NCI-H524 (cell line): ENCODE measurements around the gene MYBL2.

Source experiments
- DNase-seq, 2 experiments: peaks; one replicate each; lab custom pipeline; 2025; lab: John Stamatoyannopoulos, UW

Gene MYBL2

DNA sequence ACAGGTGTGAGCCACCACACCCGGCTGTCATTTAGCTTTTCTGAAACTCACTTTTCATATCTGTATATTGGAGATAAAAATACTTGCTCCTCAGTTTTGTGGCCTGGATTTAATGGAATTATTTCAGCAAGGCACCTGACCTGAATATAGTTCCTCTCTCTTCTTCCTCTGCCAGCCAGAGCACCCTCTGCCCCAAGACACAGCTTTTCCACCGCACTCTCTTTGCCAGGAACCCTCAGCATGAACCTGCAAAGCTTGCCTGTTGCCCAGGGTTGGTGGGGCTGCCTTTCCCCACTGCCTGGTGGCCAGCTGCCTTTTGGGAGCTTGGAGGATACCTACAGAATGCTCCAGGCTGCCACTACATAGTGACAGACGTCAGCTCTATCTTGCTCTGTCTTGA is 56.8 kb downstream of the MYBL2 start:
- no peak for DNase-seq

DNA sequence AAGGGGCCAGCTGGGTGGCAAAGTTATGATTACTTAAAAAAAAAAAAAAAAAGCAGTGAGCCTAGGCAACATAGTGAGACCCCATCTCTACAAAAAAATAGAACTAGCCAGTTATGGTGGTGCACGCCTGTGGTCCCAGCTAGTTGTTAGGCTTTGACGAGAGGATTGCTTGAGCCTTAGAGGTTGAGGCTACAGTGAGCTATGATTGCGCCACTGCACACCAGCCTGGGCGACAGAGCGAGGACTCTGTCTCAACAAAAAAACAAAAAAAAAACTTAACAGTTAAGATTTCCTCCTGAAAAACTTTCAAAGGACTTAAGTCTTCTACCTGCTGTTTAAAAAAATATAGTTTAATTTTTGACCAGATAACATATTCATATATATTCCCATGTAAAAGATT is 57.5 kb downstream of the MYBL2 start:
- no peak for DNase-seq

DNA sequence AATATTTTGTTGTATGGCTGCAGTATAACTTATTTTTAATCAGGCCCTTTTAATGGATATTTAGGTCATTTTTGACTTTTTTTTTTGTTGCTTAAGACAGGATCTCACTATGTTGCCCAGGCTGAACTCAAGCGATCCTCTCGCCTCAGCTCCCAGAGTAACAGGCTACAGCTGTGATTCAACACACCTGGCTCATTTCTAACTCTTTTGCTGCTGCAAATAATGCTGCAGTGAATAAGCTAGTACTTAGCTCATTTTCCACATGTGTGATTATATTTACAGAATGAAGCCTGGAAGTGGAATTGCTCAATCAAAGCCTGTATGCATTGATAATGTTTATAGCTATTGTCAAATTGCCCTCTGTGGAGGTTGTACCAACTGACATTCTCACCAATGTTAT is 58.8 kb downstream of the MYBL2 start:
- DNase-seq, result no peak

DNA sequence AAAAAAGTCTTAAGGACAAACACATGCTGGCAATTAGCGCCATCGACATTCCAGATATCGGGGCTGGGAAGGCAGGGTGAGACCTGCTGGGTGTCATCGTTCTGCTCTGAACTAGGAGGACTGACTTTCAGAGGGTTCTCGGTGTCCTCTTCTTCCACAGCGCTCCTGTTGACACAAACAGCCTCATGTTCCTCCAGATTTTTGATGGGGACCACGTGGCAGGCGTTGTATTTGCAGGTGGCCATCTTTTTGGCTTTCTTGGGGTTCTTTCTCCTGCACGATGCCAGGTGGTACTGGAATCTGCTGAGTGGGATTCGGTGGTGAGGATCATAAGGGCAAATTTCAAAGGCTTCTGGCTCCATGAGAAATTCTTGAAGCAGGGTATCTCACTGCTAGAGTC is 59.4 kb downstream of the MYBL2 start:
- no peak for DNase-seq

DNA sequence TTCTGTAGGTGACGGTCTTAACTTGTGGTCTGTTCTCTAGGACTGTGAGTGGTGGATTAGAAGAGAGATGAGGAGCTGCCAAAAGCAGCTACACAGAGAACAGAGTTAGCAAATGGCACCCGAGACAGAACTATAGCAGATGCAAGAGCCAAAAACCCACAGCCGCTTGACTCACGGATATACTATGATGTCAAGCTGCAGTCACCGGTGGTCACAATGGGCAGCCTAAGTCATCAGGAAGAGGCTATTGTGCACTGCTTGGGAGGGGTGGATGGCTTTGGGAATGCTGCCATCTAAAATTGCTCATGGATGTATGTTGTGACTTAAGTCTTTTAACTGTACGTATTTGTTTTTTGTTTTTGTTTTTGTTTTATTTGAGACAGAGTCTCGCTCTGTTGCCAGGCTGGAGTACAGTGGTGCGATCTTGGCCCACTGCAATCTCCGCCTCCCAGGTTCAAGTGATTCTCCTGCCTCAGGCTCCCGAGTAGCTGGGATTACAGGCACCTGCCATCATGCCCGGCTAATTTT is 60.0 kb downstream of the MYBL2 start, which contains the start of gene GTSF1L:
GTSF1L (minus strand) TSS at position 192 of the 528 bp plus-strand sequence. CDS start 308 bp downstream, outside the sequence.
- no peak for DNase-seq

DNA sequence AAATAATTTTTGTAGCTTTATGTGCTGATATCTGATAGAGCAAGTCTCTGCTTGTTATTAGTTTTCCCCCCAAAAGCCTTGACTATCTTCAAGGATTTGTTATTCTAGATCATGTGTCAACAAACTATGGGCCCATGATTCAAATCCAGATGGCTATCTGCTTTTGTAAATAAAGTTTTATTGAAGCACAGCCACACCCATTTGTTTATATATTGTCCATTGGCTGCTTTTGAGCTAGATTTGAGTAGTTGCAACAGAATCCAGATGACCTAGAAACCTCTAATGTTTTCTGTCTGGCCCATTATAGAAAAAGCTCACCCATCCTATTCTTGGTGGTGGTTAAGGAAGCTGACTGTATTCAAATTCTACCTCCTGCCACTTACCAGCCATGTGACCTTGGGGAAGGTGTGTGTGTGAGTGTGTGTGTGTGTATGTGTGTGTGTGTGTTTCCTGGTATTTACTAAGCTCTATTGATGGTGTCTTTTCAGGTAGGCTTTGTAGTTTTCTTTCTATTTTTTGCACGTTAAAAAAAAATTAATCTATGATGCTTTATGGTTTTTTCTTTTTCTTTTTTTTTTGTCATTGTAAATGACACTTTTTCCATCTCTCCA is 61.2 kb downstream of the MYBL2 start:
- DNase-seq, result no peak

DNA sequence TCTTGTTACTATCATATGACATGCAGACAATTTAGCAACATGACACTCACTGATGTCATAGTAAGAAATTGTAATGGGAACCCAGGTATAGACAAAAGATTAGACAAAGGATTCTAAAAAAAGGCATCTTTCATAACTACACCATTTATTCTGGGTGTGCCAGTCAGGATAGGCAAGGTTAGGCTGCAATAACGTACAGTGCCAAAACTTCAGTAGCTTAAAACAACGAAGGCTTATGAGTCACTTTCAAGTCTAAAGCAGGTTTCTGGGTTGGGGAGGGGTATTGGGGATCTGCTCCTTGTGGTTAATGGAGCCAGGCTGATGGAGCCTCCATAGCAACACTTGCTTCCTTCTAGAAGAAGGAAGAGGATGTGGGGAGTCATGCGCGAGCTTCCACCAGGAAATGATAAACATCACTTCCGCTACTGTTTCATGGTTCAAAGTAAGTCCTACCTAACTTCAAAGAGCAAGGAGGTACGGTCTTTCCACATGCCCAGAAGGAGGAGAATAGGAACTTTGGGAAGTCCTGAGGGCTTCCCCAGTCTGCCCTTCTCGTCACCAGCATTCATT is 61.9 kb downstream of the MYBL2 start:
- no peak for DNase-seq

DNA sequence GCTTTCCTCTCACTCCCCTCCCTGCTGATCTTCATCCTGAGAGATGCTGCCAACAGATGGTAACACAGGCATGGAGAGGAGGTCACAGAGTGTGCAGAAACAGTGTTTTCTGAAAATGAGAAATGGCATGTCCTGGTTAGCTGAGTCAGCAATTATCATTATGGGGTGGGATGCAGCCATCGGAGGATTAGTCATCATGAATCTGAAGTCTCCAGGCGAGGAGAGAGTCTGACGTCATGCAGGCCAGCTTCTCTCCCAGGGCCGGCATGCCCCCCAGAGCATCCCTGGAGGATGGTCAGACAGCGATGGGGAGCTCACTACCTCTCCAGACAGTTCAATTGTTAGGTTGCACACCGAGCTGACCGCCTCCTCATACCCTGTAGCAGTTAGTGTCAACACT is 64.6 kb downstream of the MYBL2 start:
- DNase-seq, result no peak

DNA sequence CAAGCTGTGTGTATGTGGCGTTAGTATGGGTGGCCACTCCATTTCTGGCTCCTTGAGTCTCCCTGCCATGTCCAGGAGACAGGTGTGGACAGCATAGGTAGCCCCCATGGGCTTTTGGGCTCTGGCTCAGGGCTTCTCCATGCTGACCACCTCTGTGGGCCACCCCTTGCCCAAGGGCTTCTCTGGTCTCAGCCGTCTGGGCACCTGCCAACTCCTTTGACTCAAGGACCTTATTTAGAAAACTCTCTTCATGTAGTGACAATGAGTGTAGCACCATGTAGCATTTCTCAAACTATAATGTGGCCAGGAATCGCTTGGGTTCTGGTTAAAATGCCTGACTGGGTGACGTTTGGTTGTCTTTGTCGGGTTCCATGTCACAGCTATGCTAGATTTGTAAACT is 65.0 kb downstream of the MYBL2 start:
- DNase-seq, result no peak

DNA sequence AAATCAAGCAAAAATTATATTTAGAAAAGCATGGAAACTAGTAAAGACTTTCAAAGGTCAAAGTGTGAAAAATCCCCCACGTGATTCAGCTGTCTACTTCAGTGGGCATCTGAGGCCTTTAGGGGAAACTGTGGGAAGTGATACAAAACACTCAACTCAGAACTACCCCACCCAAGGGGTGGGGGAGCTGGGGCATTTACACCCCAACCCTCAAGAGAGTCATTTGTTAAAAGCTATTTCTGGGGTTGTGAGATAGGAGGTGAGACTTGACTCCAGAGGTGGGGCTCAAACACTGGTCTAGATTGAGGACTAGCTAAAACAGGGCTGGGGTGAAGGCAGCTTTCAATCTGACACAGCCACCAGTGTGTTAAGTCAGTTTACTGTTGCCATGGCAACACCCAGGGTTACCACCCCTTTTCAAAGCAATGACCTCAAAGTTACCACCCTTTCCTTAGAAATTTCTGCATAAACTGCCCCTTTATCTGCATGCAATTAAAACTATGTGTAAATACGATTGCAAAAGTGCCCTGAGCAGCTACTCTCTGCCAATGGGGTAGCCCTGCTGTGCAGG is 69.8 kb downstream of the MYBL2 start:
- DNase-seq, result peak in 1 of 2 experiments; percentile 16

DNA sequence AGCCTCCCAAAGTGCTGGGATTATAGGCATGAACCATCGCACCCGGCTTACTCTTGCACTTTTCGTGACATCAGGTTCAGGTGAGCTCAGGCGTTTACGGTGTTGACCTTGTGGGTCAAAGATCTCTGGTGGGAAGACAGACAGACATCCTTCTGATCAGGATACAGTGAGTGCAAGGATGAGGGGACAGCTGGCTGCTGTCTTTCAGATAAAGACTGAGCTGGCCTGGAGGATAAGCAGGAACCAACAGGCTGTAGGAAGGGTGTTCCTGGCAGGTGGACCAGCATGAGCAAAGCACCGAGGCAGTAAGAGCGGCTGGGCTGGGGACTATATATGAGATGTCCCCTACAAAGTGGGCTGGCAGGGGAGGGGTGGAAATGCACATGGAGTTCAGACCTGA is 71.0 kb downstream of the MYBL2 start:
- no peak for DNase-seq

DNA sequence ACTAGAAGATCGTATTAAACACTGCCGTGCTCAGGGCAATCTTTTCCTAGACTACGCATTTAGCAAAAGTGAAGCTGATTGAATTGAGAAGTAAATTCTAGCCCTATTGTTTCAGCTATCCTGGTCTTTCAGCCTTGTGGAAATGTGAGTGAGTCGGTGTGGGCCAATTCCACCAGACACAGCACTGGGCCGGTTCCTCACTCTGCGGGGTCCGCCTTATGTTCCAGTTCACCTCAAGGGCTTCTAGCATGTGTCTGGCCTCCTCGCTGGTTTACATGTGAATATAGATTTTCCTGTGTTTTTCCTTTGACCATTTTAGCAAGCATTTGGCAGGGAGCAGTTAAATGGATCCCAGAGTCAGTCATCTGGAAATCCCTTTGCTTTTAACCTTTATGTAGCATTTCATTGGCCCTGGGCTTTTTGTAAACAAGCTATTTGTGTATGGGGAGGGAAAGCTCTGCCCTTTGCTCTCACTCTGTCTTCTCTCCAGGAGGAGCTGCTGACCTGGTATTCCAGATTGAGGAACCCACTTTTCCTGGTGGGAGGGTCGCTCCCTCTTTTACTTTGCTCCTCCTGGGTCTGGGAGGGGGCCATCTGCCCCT is 72.3 kb downstream of the MYBL2 start:
- no peak for DNase-seq

DNA sequence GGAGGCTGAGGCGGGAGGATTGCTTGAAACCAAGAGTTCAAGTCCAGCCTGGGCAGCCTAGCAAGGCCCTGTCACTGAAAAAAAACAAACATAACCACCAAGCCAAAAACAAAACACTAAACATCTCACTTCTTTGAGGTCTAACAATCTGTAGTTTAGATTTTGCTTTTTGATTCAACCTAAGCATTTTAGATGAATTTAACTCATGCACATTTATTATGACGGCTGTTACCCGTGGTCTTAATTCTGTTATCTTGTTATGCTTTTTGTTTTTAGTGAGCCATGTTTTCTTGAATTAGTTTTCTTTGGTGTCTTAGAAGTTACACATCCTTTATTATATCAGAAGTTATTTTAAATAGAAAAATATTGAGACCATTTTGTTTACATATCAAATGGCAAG is 73.7 kb downstream of the MYBL2 start:
- no peak for DNase-seq

DNA sequence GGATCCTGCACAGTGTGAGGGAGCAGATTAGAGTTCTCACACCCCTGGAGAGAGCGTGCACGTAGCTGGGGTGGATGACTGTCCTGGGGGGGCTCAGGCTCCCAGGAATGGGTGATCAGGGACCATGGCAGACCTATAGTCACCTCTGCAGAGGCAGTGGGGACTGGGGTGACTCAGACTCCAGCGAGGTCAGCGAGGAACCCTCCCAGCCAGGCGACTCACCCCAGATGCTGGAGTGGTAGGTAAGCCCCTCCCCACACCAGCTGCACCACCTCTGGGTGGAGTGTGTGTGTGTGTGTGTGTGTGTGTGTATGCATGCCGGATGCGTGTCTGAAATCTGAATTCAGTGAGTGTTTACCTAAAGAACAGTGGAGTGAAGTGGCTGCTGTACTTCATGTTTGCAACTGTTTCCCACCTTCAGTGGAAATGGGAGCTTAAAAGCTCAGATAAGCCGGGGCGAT is 77.3 kb downstream of the MYBL2 start:
- DNase-seq, result no peak

DNA sequence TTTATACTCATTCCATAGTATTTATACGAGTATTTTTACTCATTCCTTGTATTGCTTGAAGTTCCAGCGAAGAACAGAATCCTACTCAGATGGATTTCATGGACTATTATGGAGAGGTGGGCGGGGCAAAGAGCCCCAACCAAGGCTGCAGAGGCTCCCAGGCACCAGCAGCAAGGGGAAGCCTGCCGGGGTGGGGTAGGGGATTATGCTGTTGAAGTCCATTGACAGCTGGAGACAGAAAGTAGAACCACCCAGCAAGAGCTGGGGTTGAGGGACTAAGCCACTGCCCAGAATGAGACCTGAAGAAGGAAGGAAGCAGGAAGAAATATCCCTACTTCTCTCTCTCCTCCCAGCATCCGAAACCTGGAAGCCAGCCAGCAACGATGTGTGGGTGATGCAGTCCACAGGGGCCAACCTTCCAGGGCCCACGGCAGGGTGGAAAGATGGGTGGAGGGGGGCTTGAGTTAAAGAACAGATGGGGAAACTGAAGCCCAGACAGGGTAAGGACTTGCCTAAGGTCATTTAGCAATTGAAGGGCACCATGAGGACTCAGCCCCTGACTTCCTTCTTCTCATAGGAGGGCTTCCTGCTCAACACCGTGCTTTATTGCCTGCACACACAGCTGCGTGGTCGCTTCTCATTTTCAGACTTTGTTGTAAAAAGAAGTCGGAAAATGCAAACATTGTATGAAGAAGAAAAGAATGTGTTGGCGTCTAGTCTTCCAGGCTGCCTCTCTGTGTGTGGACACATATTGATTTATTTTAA is 78.2 kb downstream of the MYBL2 start:
- peak; percentile 64 to 87 for DNase-seq

DNA sequence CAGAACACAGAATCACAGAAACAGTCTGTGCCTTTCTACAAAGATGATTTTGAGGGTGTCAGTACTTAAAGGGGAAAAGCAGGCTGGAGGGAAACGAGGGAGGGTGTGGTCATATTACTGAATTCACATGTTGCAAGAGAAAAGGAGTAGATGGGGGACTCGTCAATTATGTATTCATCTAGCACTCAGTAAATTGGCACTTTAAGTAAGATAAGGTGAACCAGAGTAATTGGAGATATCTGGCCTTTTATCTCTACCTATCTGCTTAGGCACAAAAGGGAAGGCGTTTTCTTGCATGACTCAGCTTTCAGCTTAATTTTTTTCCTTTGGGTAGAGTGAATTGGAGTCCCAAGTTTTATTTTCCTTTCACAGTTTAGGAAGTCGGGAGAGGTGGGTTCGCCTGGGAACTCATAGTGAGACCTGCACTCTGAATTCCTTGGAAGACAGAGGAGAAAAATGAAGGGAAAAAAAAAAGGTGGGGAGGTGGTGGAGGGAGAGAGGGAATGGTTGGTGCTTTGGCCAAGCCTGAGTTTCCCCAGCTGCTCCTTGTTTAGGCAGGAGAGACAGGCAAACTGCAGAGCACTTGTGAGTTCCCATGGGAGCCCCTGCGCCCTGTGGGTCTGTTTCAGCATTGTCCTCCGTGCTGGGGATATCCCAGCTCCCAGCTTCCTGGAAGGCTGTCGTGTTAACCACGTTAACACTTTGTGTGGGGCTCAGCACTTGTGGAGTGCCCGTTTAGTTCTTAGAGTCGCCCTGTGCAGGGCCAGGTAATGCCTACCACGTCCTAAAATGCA is 79.6 kb downstream of the MYBL2 start:
- peak in 1 of 2 experiments; percentile 38 for DNase-seq

DNA sequence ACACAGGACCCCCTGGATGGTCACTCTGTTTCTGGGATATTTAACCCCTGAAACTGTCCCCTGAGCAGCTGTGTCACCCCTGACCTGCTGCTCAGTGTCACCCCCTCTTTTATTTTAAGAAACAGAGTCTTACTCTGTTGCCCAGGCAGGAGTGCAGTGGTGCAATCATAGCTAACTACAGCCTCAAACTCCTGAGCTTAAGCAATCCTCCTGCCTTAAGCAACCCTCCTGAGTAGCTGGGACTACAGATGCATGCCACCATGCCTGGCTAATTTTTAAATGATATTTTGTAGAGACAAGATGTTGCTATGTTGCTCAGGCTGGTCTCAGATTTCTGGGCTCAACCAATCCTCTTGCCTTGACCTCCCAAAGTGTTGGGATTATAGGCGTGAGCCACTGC is 81.4 kb downstream of the MYBL2 start:
- no peak for DNase-seq

DNA sequence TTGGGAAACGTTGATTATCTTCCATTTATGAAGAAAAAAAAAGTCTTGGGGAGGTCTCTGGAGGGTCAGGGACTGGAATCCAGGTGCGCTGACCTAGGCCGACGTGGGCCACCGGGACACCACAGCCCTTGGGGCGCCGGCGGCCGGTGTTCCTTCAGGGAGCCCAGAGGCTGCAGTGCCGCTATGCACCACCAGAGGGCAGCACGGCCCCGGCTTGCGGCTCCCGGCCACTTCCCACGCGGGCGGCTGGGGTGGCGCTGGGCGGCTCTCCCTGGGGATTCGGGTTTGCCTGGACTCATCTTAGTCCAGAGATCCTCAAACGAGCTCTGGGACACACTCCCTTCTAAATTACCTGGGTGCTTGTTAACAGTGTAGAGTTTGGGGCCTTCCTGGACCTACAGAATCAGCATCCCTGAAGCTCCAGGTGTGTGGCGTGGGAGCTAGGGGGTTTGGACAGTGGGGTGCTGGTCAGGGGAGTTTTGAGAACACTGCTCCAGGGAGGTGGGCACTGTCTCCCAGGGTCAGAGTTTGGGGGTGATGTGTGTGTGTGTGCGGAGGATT is 82.9 kb downstream of the MYBL2 start:
- peak; percentile 32 to 52 for DNase-seq

DNA sequence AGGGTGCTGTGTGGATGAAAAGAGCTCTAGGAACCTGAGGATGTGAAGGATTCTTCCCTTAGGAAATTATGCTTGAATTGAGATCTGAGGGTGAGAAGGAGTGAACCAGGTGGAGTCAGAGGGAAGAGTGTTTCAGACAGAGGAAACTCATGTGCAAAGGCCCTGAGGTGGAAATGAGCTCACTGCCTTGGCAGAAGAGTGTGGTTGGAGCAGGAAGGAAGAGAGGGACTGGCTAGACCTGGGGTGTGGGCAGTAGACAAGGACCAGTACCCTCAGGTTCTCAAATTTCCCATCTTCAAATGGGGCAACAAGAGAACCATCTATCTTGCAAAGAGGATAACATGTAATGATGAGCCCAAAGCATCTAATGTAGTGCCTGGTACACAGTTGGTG is 83.9 kb downstream of the MYBL2 start:
- no peak for DNase-seq

DNA sequence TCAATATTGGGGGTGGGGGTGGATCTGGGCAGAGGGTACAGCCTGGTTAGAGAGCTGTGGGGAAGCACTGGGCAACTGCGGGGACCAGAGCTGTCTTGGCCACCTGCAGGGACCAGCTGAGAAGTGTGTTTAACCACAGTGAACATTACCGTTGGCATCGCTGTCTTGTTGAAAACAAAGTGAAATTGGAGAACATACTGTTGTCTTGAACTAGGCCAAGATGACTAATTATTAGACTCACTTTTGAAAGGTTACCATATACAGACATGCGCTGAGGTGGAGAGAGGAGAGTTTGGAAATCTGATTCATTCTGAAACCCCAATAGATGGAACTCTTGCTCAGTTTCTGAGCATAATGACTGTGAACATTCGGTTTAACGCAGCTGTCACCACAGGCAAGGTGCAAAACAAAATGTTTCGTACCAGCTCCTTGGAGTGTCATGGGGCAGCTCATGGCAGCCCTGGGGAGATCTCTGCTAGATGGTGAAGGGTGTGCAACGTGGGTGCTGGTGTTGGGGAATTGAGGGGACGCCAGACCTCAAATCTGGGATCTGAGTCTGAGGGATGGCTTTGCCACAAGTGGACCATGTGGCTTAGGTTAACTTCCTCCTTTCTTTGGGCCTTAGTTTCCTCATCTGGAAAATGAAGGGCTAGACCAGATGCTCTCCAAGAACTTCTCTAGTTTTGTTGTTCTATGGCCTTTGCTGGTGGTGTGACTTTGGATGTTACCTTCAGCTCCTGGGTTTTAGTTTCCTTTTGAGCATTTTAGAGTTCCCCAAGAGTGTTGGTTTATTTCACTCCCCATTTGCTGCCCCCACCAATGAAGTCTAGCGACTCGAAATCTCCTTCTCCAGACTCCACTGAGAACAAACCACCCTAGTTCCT is 84.5 kb downstream of the MYBL2 start:
- no peak for DNase-seq
